Suprapubic skin (tissue), 4 donors: Measurements from ENCODE around the gene CDK5RAP2. TPM values are rescaled to one million over a fixed set of nuclear protein-coding genes. Genes with fewer than 3 reads are reported as not detected.
A peak's percentile ranks its signal among the peaks of the same experiment; 100 is the strongest.

Experiments used
- DNase-seq, 2 donors: peaks; one replicate each; pipeline ENCODE4 v3.0.0-alpha.2; 2019; ENCODE audit warnings: low spot score in 2 of 2
- H3K27ac ChIP-seq: fragments of 200-600 bp; sonication (generic); one replicate; pipeline ENCODE4 v1.5.1; 2019
- H3K27me3 ChIP-seq: fragments of 200-600 bp; sonication (generic); one replicate; pipeline ENCODE4 v1.5.1; 2019
- H3K36me3 ChIP-seq: fragments of 200-600 bp; sonication (generic); one replicate; pipeline ENCODE4 v1.5.1; 2019
- H3K4me1 ChIP-seq: fragments of 200-600 bp; sonication (generic); one replicate; pipeline ENCODE4 v1.5.1; 2019
- H3K4me3 ChIP-seq: fragments of 200-600 bp; sonication (generic); one replicate; pipeline ENCODE4 v1.5.1; 2019; ENCODE audit warnings: mild to moderate bottlenecking
- H3K9me3 ChIP-seq: fragments of 200-600 bp; sonication (generic); one replicate; pipeline ENCODE4 v1.5.1; 2019
- CTCF ChIP-seq, 2 donors: fragments of 200-600 bp in 1 of 2; fragments of 450-650 bp in 1 of 2; sonication (generic) in 1 of 2; IDR thresholded peaks; one replicate each; pipeline ENCODE4 v1.5.1; 2016 to 2019; ENCODE audit warnings: antibody characterized with exemption in 2 of 2, mild to moderate bottlenecking in 1 of 2, moderate library complexity in 1 of 2
- EP300 ChIP-seq: sonication (generic); formaldehyde crosslinking; IDR thresholded peaks from one replicate; pipeline ENCODE4 v1.6.1; 2017; ENCODE audit warnings: antibody characterized with exemption
- POLR2A ChIP-seq, 2 donors: fragments of 450-650 bp; IDR thresholded peaks; one replicate each; pipeline ENCODE4 v1.6.1; 2017; ENCODE audit warnings: antibody characterized with exemption in 2 of 2, mild to moderate bottlenecking in 2 of 2, moderate library complexity in 2 of 2
- POLR2AphosphoS5 ChIP-seq, 3 donors: sonication (generic); formaldehyde crosslinking; IDR thresholded peaks; one replicate each; pipeline ENCODE4 v1.6.1; 2017; ENCODE audit warnings: antibody characterized with exemption in 3 of 3
- WGBS: methylation state at CpG from one replicate; pipeline ENCODE4 v1.1.5; 2018; 5-methylcytosine and 5-hydroxymethylcytosine counted together
- total RNA-seq, 4 donors: library from RNA; depleted of rRNA; stranded (reverse); fragments of >200 nt; gene quantifications; one replicate each; pipeline ENCODE4 v1.1.0, GENCODE V29; 2016

The CDK5RAP2 gene
- total RNA-seq, 4 donors from 2014 or later = 60.1 to 105 (median 64.3) TPM

- H3K9me3 ChIP-seq = peaks cover 12% of the 10 kb centered on the region
- no peak overlapping the region for H3K27ac ChIP-seq
- no peaks in the 10 kb centered on the region for H3K36me3 ChIP-seq
- no peaks in the 10 kb centered on the region for H3K4me1 ChIP-seq
- H3K4me3 ChIP-seq = no peak overlapping the region
- H3K27me3 ChIP-seq = no peaks in the 10 kb centered on the region
- 90% methylated on average over 23 of the region's 23 CpGs for WGBS
- TF ChIP-seq POLR2AphosphoS5 (IDR thresholded peaks at IDR 0.05) = no peak
- TF ChIP-seq CTCF (IDR thresholded peaks at IDR 0.05) = no peak
- no peak for TF ChIP-seq EP300
- no peak for TF ChIP-seq POLR2A (IDR thresholded peaks at IDR 0.05)
- no peak for DNase-seq
These were observed 202.5 kb downstream of the CDK5RAP2 start for GRCh38 chr9:120377268-120378159.

- Histone ChIP-seq H3K27ac (no peak overlapping the region), H3K9me3 (peaks cover 12% of the 10 kb centered on the region), H3K27me3 (no peaks in the 10 kb centered on the region), H3K4me3 (no peak overlapping the region), H3K36me3 (no peaks in the 10 kb centered on the region), H3K4me1 (no peaks in the 10 kb centered on the region)
- DNase-seq = no peak
- 92% methylated on average over 7 of the region's 7 CpGs for WGBS
- TF ChIP-seq POLR2A (IDR thresholded peaks at IDR 0.05) (no peak), POLR2AphosphoS5 (IDR thresholded peaks at IDR 0.05) (no peak), EP300 (no peak), CTCF (IDR thresholded peaks at IDR 0.05) (no peak)
These were observed 203.9 kb downstream of the CDK5RAP2 start for GRCh38 chr9:120376101-120376500.

DNA sequence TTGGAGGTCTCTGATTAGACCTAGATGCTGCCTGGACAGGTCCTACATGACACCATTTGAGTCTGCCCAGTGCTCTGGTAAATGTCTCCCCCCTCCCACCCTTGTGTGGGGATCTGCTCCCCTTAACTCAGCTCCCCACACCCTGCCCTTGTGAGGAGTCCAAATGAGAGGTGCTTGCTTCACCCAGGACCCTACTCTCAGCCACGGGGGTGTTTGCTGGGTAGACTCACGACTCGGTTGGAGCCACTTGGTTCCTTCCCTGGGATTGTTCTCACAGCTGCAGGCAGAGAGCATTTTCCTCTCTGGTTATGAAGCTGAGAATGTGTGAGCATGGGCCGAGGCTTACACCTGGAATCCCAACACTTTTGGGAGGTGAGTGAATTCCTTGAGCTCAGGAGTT is 204.7 kb downstream of the CDK5RAP2 start:
- Histone ChIP-seq H3K27me3 (no peaks in the 10 kb centered on the region), H3K4me3 (no peak overlapping the region), H3K36me3 (no peaks in the 10 kb centered on the region), H3K27ac (no peak overlapping the region), H3K4me1 (no peaks in the 10 kb centered on the region), H3K9me3 (peaks cover 12% of the 10 kb centered on the region)
- TF ChIP-seq POLR2A (IDR thresholded peaks at IDR 0.05) (no peak), CTCF (IDR thresholded peaks at IDR 0.05) (no peak), EP300 (no peak), POLR2AphosphoS5 (IDR thresholded peaks at IDR 0.05) (no peak)
- WGBS = 86% methylated on average over 4 of the region's 4 CpGs
- peak in 1 of 2 donors; percentile 53 for DNase-seq

DNA sequence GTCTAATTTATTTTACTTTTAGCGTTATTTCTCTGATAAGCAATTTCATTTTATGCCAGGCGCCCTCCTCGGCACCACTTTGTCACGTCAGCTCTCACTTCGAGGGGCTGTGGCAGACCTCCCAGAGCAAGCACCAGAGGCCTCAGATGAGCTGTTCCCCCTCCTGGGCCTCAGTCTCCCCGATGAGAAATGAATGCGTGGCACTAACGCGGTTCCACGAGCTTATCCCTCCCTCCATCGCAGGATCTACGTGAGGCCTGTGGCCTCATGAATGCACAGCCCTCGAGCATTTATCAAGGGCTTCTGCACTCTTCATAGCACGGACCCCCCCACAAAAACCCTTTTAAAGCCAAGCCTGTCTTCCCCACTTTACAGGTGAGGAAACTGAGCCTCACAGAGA is 205.2 kb downstream of the CDK5RAP2 start:
- peaks cover 12% of the 10 kb centered on the region for H3K9me3 ChIP-seq
- no peak overlapping the region for H3K4me3 ChIP-seq
- H3K27me3 ChIP-seq = no peaks in the 10 kb centered on the region
- TF ChIP-seq EP300 (no peak), POLR2AphosphoS5 (IDR thresholded peaks at IDR 0.05) (no peak), POLR2A (IDR thresholded peaks at IDR 0.05) (no peak), CTCF (IDR thresholded peaks at IDR 0.05) (no peak)
- no peak overlapping the region for H3K27ac ChIP-seq
- H3K36me3 ChIP-seq = no peaks in the 10 kb centered on the region
- H3K4me1 ChIP-seq = no peaks in the 10 kb centered on the region
- WGBS = 95% methylated on average over 14 of the region's 14 CpGs
- DNase-seq = peak in 1 of 2 donors; percentile 63

DNA sequence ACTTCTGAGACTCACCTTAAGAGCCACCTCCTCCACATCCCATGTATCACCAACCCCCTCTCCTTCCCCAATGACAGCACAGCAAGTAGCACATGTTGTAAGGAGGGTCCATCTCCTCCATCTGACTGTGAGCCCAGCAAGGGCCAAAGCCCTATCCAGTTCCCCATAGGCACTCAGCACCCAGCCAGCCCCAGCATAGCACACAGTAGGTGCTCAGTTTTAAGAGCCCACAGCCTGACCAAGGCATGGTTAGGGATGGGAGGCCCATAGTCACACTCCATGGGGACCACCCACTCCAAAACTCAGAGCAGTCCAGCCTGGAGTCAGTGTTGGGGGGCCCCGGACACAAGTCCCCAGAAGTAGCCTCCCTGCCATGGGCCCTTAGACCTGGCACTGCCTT is 205.7 kb downstream of the CDK5RAP2 start:
- DNase-seq = peak in 1 of 2 donors; percentile 52
- Histone ChIP-seq H3K27me3 (no peaks in the 10 kb centered on the region), H3K4me1 (no peaks in the 10 kb centered on the region), H3K9me3 (peaks cover 11% of the 10 kb centered on the region), H3K27ac (no peak overlapping the region), H3K4me3 (no peak overlapping the region), H3K36me3 (no peaks in the 10 kb centered on the region)
- TF ChIP-seq EP300 (no peak), CTCF (IDR thresholded peaks at IDR 0.05) (no peak), POLR2A (IDR thresholded peaks at IDR 0.05) (no peak), POLR2AphosphoS5 (IDR thresholded peaks at IDR 0.05) (no peak)
- 100% methylated on average over 1 of the region's 1 CpG for WGBS
